H1 (cell line): ENCODE measurements around the gene CGN. TPM values are rescaled to one million over a fixed set of nuclear protein-coding genes. Genes with fewer than 3 reads are reported as not detected.

Experiments
- CTCF ChIA-PET: fragments of 300-600 bp; sonication (Branson Sonifier 250); formaldehyde crosslinking; loops from one replicate; lab custom pipeline; 2021; ENCODE audit not compliant: partially characterized antibody; lab: Charles Lee
- POLR2A ChIA-PET: fragments of 300-600 bp; sonication (Branson Sonifier 250); formaldehyde crosslinking; loops from one replicate; lab custom pipeline; 2021; ENCODE audit warnings: inconsistent platforms; ENCODE audit not compliant: partially characterized antibody; lab: Charles Lee
- DNase-seq, 2 experiments: peaks; one replicate each; pipeline versions ENCODE4 v3.0.0 to v3.0.0-alpha.2; 2010 to 2022; ENCODE audit warnings: low spot score in 2 of 2, low read depth in 1 of 2, mixed read lengths in 1 of 2
- FAIRE-seq: peaks from 2 replicates; lab custom pipeline; 2011; peaks lifted over from hg19 to GRCh38; lab: Jason Lieb, UNC
- H2AFZ ChIP-seq: 2 replicates; pipeline ENCODE4 v1.8.1; 2012; ENCODE audit warnings: low read length, inconsistent platforms
- H2AK5ac ChIP-seq: 2 replicates; pipeline ENCODE4 v1.6.1; 2013; ENCODE audit warnings: low read depth, low read length
- H2BK120ac ChIP-seq: replicated peaks from 2 replicates; pipeline ENCODE3; 2013; ENCODE audit warnings: low read depth, low read length, inconsistent platforms
- H2BK12ac ChIP-seq: 2 replicates; pipeline ENCODE4 v1.6.1; 2013; ENCODE audit warnings: low read depth, low read length
- H2BK15ac ChIP-seq: 2 replicates; pipeline ENCODE4 v1.6.1; 2013; ENCODE audit warnings: low read length
- H2BK20ac ChIP-seq: 2 replicates; pipeline ENCODE4 v1.6.1; 2013; ENCODE audit warnings: low read length
- H2BK5ac ChIP-seq: 2 replicates; pipeline ENCODE4 v1.6.1; 2013; ENCODE audit warnings: low read depth, low read length
- H3K14ac ChIP-seq: 2 replicates; pipeline ENCODE4 v1.6.1; 2013; ENCODE audit warnings: inconsistent platforms; ENCODE audit not compliant: insufficient read length
- H3K18ac ChIP-seq: 2 replicates; pipeline ENCODE4 v1.6.1; 2013; ENCODE audit warnings: low read length; ENCODE audit errors: extremely low read depth
- H3K23ac ChIP-seq: 2 replicates; pipeline ENCODE4 v1.6.1; 2013; ENCODE audit warnings: inconsistent platforms; ENCODE audit not compliant: insufficient read length
- H3K23me2 ChIP-seq: 2 replicates; pipeline ENCODE4 v1.6.1; 2013; ENCODE audit warnings: low read depth, low read length
- H3K27ac ChIP-seq: 2 replicates; pipeline ENCODE4 v1.6.1; 2011; ENCODE audit warnings: low read depth, low read length, inconsistent platforms
- H3K27me3 ChIP-seq, 4 experiments: replicated peaks in 1 of 4; 1 replicate in 1 of 4; 2 replicates in 3 of 4; pipeline versions ENCODE4 v1.6.1 to v1.8.1; 2011 to 2013; ENCODE audit warnings: low read length in 3 of 4, mild to moderate bottlenecking in 3 of 4, inconsistent platforms in 2 of 4, mixed read lengths in 2 of 4, moderate library complexity in 1 of 4; ENCODE audit not compliant: control insufficient read depth in 3 of 4, insufficient read depth in 3 of 4; ENCODE audit errors: extremely low read depth in 1 of 4
- H3K36me3 ChIP-seq, 4 experiments: 2 replicates each; pipeline versions ENCODE4 v1.6.1 to v1.8.1; 2011 to 2013; ENCODE audit warnings: mild to moderate bottlenecking in 4 of 4, low read length in 3 of 4, moderate library complexity in 2 of 4, control low read depth in 1 of 4, inconsistent platforms in 1 of 4; ENCODE audit not compliant: insufficient read depth in 4 of 4, control insufficient read depth in 2 of 4
- H3K4ac ChIP-seq: replicated peaks from 2 replicates; pipeline ENCODE3; 2013; ENCODE audit warnings: low read length, low read depth, mixed read lengths, inconsistent platforms; ENCODE audit not compliant: insufficient read length
- H3K4me1 ChIP-seq, 4 experiments: replicated peaks in 1 of 4; 1 replicate in 1 of 4; 2 replicates in 3 of 4; pipeline versions ENCODE4 v1.6.1 to v1.8.1; 2011 to 2013; ENCODE audit warnings: low read length in 3 of 4, inconsistent platforms in 2 of 4, mixed read lengths in 1 of 4; ENCODE audit not compliant: insufficient read depth in 4 of 4, control insufficient read depth in 3 of 4
- H3K4me2 ChIP-seq, 2 experiments: 2 replicates each; pipeline versions ENCODE4 v1.6.1 to v1.8.1; 2011 to 2013; ENCODE audit warnings: low read depth in 2 of 2, low read length in 2 of 2, control low read depth in 1 of 2, inconsistent platforms in 1 of 2, mild to moderate bottlenecking in 1 of 2; ENCODE audit not compliant: insufficient read depth in 1 of 2
- H3K4me3 ChIP-seq, 4 experiments: fragments of 200-600, 300-600 bp in 1 of 4; sonication (generic), shearing (Covaris generic), sonication (Bioruptor Twin) in 1 of 4; 2 replicates each; pipeline versions ENCODE4 v1.5.1 to v1.8.1; 2011 to 2016; ENCODE audit warnings: low read length in 4 of 4, low read depth in 3 of 4, control low read depth in 2 of 4, inconsistent platforms in 2 of 4, mild to moderate bottlenecking in 2 of 4, mixed read lengths in 1 of 4, moderate library complexity in 1 of 4; ENCODE audit not compliant: insufficient read depth in 2 of 4; ENCODE audit errors: extremely low read depth in 1 of 4
- H3K56ac ChIP-seq: replicated peaks from 2 replicates; pipeline ENCODE3; 2013; ENCODE audit warnings: low read depth, mild to moderate bottlenecking, mixed read lengths, low read length, inconsistent platforms; ENCODE audit not compliant: insufficient read length
- H3K79me1 ChIP-seq: 2 replicates; pipeline ENCODE4 v1.6.1; 2013; ENCODE audit warnings: low read depth, low read length, control low read depth
- H3K79me2 ChIP-seq, 2 experiments: 2 replicates each; pipeline versions ENCODE4 v1.6.1 to v1.8.1; 2012 to 2013; ENCODE audit warnings: low read length in 2 of 2, mild to moderate bottlenecking in 2 of 2, inconsistent platforms in 1 of 2; ENCODE audit not compliant: insufficient read depth in 2 of 2, control insufficient read depth in 1 of 2
- H3K9ac ChIP-seq, 4 experiments: replicated peaks in 1 of 4; 1 replicate in 1 of 4; 2 replicates in 3 of 4; pipeline versions ENCODE4 v1.6.1 to v1.8.1; 2011 to 2013; ENCODE audit warnings: low read depth in 3 of 4, low read length in 3 of 4, control low read depth in 2 of 4, mild to moderate bottlenecking in 2 of 4, moderate library complexity in 2 of 4, inconsistent platforms in 1 of 4; ENCODE audit errors: extremely low read depth in 1 of 4
- H3K9me3 ChIP-seq, 2 experiments: 2 replicates each; pipeline versions ENCODE4 v1.6.1 to v1.8.1; 2012 to 2013; ENCODE audit warnings: mild to moderate bottlenecking in 2 of 2, moderate library complexity in 2 of 2, control low read depth in 1 of 2, inconsistent platforms in 1 of 2, low read depth in 1 of 2, low read length in 1 of 2, mixed read lengths in 1 of 2; ENCODE audit not compliant: insufficient read depth in 2 of 2
- H4K20me1 ChIP-seq, 2 experiments: replicated peaks in 1 of 2; 2 replicates each; pipeline versions ENCODE3 to v1.8.1; 2011 to 2013; ENCODE audit warnings: inconsistent platforms in 2 of 2, low read length in 2 of 2, mild to moderate bottlenecking in 1 of 2; ENCODE audit not compliant: insufficient read depth in 2 of 2, control insufficient read depth in 1 of 2
- H4K5ac ChIP-seq: 2 replicates; pipeline ENCODE4 v1.6.1; 2013; ENCODE audit warnings: low read length, low read depth, mixed read lengths, inconsistent platforms; ENCODE audit not compliant: insufficient read length
- H4K8ac ChIP-seq: 2 replicates; pipeline ENCODE4 v1.8.0; 2013; ENCODE audit warnings: mild to moderate bottlenecking, moderate library complexity, low read length, inconsistent platforms; ENCODE audit not compliant: insufficient read depth; ENCODE audit errors: extremely low read depth
- H4K91ac ChIP-seq: replicated peaks from 2 replicates; pipeline ENCODE3; 2013; ENCODE audit warnings: low read length, mixed read lengths, inconsistent platforms; ENCODE audit not compliant: insufficient read length
- BACH1 ChIP-seq: IDR thresholded peaks from 2 replicates; pipeline ENCODE4 v1.6.1; 2012; ENCODE audit warnings: low read length, improper control_type of control experiment
- CBX5 ChIP-seq: fragments of 300-800, 300-1000 bp; sonication (generic); IDR thresholded peaks from 2 replicates; pipeline ENCODE4 v1.7.1; 2016; ENCODE audit warnings: antibody characterized with exemption, low read length, low read depth
- EZH2 ChIP-seq: fragments of 200-600 bp; sonication (generic); IDR thresholded peaks from 2 replicates; pipeline ENCODE4 v1.7.1; 2012; ENCODE audit warnings: low read depth, mild to moderate bottlenecking, moderate library complexity, low read length, inconsistent platforms; ENCODE audit not compliant: severe bottlenecking
- HDAC2 ChIP-seq, 2 experiments: fragments of 300-600 bp in 1 of 2; sonication (generic) in 1 of 2; IDR thresholded peaks; 2 replicates each; pipeline ENCODE4 v1.6.1; 2011 to 2012; ENCODE audit warnings: low read depth in 2 of 2, low read length in 2 of 2, mild to moderate bottlenecking in 2 of 2, moderate library complexity in 2 of 2, borderline replicate concordance in 1 of 2, inconsistent platforms in 1 of 2
- HDAC6 ChIP-seq: IDR thresholded peaks from one replicate; pipeline ENCODE4 v1.7.1; 2012; ENCODE audit warnings: low read depth, mild to moderate bottlenecking, inconsistent platforms, low read length, moderate library complexity
- POLR2AphosphoS5 ChIP-seq: IDR thresholded peaks from 2 replicates; pipeline ENCODE4 v1.6.1; 2011; ENCODE audit warnings: low read depth, low read length
- POU5F1 ChIP-seq: IDR thresholded peaks from 2 replicates; pipeline ENCODE4 v1.6.1; 2011; ENCODE audit warnings: low read depth, mild to moderate bottlenecking, low read length, moderate library complexity
- RNF2 ChIP-seq: fragments of 200-900, 300-1000 bp; sonication (generic); IDR thresholded peaks from 2 replicates; pipeline ENCODE4 v1.7.1; 2016; ENCODE audit warnings: borderline replicate concordance, low read depth, mild to moderate bottlenecking, antibody characterized with exemption, low read length; ENCODE audit not compliant: poor library complexity, severe bottlenecking; ENCODE audit errors: missing control alignments
- SAP30 ChIP-seq: fragments of 300-600 bp; sonication (generic); IDR thresholded peaks from 2 replicates; pipeline ENCODE4 v1.7.1; 2012; ENCODE audit warnings: low read length, moderate library complexity, mild to moderate bottlenecking, inconsistent platforms; ENCODE audit not compliant: insufficient read depth, insufficient replicate concordance
- SP2 ChIP-seq: IDR thresholded peaks from 2 replicates; pipeline ENCODE4 v1.6.1; 2012; ENCODE audit warnings: mild to moderate bottlenecking, low read length, inconsistent platforms
- TCF12 ChIP-seq: IDR thresholded peaks from 2 replicates; pipeline ENCODE4 v1.6.1; 2011; ENCODE audit warnings: low read depth, mild to moderate bottlenecking, low read length
- YY1 ChIP-seq: IDR thresholded peaks from 2 replicates; pipeline ENCODE4 v1.6.1; 2011; ENCODE audit warnings: low read depth, mild to moderate bottlenecking, low read length
- ZNF274 ChIP-seq: IDR thresholded peaks from 2 replicates; pipeline ENCODE4 v1.7.0; 2012; ENCODE audit warnings: low read length, borderline replicate concordance; ENCODE audit errors: extremely low read depth
- WGBS, 2 experiments: shearing (Covaris generic) in 1 of 2; methylation state at CpG; one replicate each; pipeline versions ENCODE4 v1.1.6 to v1.1.7; 2013 to 2015; ENCODE audit warnings: low lambda C conversion rate in 2 of 2, mixed read lengths in 2 of 2, inconsistent platforms in 1 of 2, low coverage in 1 of 2, missing lambda C conversion rate in 1 of 2; ENCODE audit not compliant: insufficient replicate concordance in 2 of 2, insufficient coverage in 1 of 2, insufficient read length in 1 of 2; ENCODE audit errors: extremely low coverage in 1 of 2, missing lambda C conversion rate in 1 of 2; 5-methylcytosine and 5-hydroxymethylcytosine counted together
- polyA plus RNA-seq, 7 experiments: library from polyadenylated mRNA; depleted of rRNA in 3 of 7; stranded (reverse) in 5 of 7; unstranded in 2 of 7; fragments of >200 nt in 5 of 7; fragments of 200-250 nt in 2 of 7; gene quantifications; 1 replicate in 5 of 7; 2 replicates in 1 of 7; 4 replicates in 1 of 7; pipeline versions ENCODE4 v1.2.1 to v1.2.3, GENCODE V29; 2011 to 2013; ENCODE audit warnings: missing spikeins in 2 of 7, mixed read lengths in 2 of 7
- total RNA-seq: library from RNA; stranded (reverse); fragmentation: NEBNext Ultra II Directional; extraction: Animal tissue kit (Norgen Biotek cat#: 25700); gene quantifications from 2 replicates; pipeline ENCODE4 v1.2.1, GENCODE V29; 2021
- TF ChIP-seq, protein P1 (sequence below): IDR thresholded peaks from 2 replicates; pipeline ENCODE4 v1.6.1; 2012; ENCODE audit warnings: inconsistent platforms

The CGN gene
- total and polyA plus RNA-seq, 2 of the 8 experiments (the other 6 are each of a cell fraction or from before 2014, with no cell fraction given): 15.9 to 52.7 TPM

- Histone ChIP-seq H2BK12ac (no peak overlapping the region), H2BK20ac (no peak overlapping the region), H3K4me2 (no peak overlapping the region), H3K14ac (no peak overlapping the region), H3K36me3 (no peaks in the 10 kb centered on the region), H3K79me2 (no peaks in the 10 kb centered on the region), H3K27me3 (no peaks in the 10 kb centered on the region), H3K4me3 (no peak overlapping the region), H4K91ac (no peak overlapping the region), H3K18ac (no peak overlapping the region), H2BK5ac (no peak overlapping the region), H2AK5ac (no peak overlapping the region), H3K23me2 (no peaks in the 10 kb centered on the region), H2AFZ (no peak overlapping the region), H4K5ac (no peak overlapping the region), H3K23ac (no peak overlapping the region), H3K9ac (no peak overlapping the region), H4K8ac (no peak overlapping the region), H3K27ac (no peak overlapping the region), H3K9me3 (no peaks in the 10 kb centered on the region; a peak in 1 of 4 replicates), H3K56ac (no peak overlapping the region), H3K79me1 (no peaks in the 10 kb centered on the region; the same call in 1 of the 2 replicates), H2BK15ac (no peak overlapping the region), H4K20me1 (no peaks in the 10 kb centered on the region), H3K4ac (no peak overlapping the region), H3K4me1 (no peaks in the 10 kb centered on the region), H2BK120ac (no peak overlapping the region)
- ChIA-PET CTCF (interaction anchor here (0.7 to 0.9 kb wide), 2 partner anchors 13 to 53 kb away, joined by 3 read pairs; no protein-coding TSS in a partner anchor), POLR2A (interaction anchor here (0.9 to 1.6 kb wide), 4 partner anchors 10 to 62 kb away, joined by 3 to 5 read pairs (median 4); no protein-coding TSS in a partner anchor)
- no peak for FAIRE-seq
- DNase-seq: no peak
- WGBS, 2 experiments: 84% methylated on average over 2 of the region's 2 CpGs; no CpG with 5 or more reads in 1 of the 2 experiments
- TF ChIP-seq HDAC6 (no peak), CBX5 (no peak), POLR2AphosphoS5 (no peak), BACH1 (no peak), YY1 (no peak), SAP30 (no peak), ZNF274 (no peak), TCF12 (no peak), EZH2 (no peak), SP2 (no peak), POU5F1 (no peak), RNF2 (no peak), HDAC2 (IDR thresholded peaks at IDR 0.05; ENCODE audit: borderline replicate concordance in 1 of 2, low read depth in 2 of 2, low read length in 2 of 2) (no peak)
- TF ChIP-seq, protein P1, sequence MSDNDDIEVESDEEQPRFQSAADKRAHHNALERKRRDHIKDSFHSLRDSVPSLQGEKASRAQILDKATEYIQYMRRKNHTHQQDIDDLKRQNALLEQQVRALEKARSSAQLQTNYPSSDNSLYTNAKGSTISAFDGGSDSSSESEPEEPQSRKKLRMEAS: no peak
These were observed 32.3 kb upstream of the CGN start for GRCh38 chr1:151478923-151479322.
